Vagina (tissue), 2 donors: ENCODE data around the gene UBE2L3.

Source experiments
- POLR2A ChIP-seq, 2 donors: fragments of 450-650 bp; IDR thresholded peaks; one replicate each; pipeline ENCODE4 v1.6.1; 2017; ENCODE audit warnings: antibody characterized with exemption in 2 of 2, mild to moderate bottlenecking in 2 of 2, moderate library complexity in 2 of 2
- POLR2AphosphoS5 ChIP-seq, 2 donors: sonication (generic); formaldehyde crosslinking; IDR thresholded peaks; one replicate each; pipeline ENCODE4 v1.9.0; 2017; ENCODE audit warnings: antibody characterized with exemption in 2 of 2, mild to moderate bottlenecking in 2 of 2, low read depth in 1 of 2; ENCODE audit not compliant: insufficient read depth in 1 of 2
- TF ChIP-seq, protein P1 (sequence below), 3 experiments: fragments of 450-650 bp in 2 of 3; fragments of 200-600 bp in 1 of 3; sonication (generic) in 1 of 3; IDR thresholded peaks; one replicate each; pipeline ENCODE4 v1.5.1; 2017 to 2019; ENCODE audit warnings: antibody characterized with exemption in 3 of 3, mild to moderate bottlenecking in 2 of 3, moderate library complexity in 2 of 3

DNA sequence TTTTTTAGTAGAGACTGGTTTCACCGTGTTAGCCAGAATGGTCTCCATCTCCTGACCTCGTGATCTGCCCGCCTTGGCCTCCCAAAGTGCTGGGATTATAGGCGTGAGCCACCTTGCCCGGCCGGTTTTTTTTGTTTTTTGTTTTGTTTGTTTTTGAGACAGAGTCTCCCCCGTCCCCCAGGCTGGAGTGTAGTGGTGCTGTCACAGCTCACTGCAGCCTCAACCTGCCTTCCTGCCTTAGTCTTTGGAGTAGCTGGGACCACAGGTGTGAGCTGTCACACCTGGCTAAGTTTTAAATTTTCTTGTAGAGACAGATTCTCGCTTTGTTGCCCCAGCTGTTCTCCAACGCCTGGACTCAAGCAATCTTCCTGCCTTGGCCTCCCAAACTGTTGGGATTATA, 101.5 kb downstream of the UBE2L3 start:
- TF ChIP-seq, protein P1, sequence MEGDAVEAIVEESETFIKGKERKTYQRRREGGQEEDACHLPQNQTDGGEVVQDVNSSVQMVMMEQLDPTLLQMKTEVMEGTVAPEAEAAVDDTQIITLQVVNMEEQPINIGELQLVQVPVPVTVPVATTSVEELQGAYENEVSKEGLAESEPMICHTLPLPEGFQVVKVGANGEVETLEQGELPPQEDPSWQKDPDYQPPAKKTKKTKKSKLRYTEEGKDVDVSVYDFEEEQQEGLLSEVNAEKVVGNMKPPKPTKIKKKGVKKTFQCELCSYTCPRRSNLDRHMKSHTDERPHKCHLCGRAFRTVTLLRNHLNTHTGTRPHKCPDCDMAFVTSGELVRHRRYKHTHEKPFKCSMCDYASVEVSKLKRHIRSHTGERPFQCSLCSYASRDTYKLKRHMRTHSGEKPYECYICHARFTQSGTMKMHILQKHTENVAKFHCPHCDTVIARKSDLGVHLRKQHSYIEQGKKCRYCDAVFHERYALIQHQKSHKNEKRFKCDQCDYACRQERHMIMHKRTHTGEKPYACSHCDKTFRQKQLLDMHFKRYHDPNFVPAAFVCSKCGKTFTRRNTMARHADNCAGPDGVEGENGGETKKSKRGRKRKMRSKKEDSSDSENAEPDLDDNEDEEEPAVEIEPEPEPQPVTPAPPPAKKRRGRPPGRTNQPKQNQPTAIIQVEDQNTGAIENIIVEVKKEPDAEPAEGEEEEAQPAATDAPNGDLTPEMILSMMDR (IDR thresholded peaks at IDR 0.05) = no peak
- no peak for TF ChIP-seq POLR2AphosphoS5 (IDR thresholded peaks at IDR 0.05; ENCODE audit: insufficient read depth in 1 of 2, low read depth in 1 of 2)
- no peak for TF ChIP-seq POLR2A (IDR thresholded peaks at IDR 0.05)
